ENCODE measurements around the gene ADAMTS19.
"Not testable (repeated sequence)": the region's sequence is repeated elsewhere in the genome, so short reads cannot be mapped to it uniquely, and the experiment has no call there.

Gene ADAMTS19

DNA sequence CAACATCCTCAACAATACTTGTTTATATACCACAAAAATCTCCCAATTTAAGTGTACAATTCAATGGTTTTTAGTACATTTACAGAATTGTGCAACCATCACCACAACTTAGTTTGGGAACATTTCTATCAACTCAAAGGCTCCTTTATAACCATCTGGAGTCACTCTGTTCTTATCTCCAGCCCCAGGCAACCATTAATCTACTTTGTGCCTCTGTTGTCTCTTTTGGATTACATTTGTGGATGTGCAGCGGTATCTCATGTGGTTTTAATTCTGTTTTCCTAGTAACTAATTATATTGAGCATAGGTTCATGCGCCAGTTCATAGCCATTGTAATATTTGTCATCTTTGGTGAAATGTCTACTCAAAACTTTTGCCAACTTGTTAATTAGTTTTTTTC, 14.4 kb downstream of the ADAMTS19 start:
- DNase-seq = no peak

DNA sequence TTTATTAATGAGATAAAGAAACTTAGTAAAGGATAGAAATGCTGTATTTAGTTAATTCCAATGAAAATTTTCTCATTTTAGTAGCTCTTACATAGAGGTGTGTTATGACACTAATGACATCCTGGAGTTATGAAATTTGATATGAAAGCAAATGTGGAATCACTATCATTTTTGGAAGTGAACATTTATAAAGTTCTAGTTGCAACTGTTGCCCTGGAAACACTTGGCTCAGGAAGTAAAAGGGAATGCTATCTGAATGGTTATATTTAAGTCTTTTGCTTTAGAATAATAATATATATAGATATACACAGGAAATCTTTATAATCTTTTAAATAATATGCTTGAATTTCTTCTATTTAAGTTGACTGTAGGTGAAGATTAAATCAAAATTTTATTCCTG, 16.7 kb downstream of the ADAMTS19 start:
- no peak for DNase-seq

DNA sequence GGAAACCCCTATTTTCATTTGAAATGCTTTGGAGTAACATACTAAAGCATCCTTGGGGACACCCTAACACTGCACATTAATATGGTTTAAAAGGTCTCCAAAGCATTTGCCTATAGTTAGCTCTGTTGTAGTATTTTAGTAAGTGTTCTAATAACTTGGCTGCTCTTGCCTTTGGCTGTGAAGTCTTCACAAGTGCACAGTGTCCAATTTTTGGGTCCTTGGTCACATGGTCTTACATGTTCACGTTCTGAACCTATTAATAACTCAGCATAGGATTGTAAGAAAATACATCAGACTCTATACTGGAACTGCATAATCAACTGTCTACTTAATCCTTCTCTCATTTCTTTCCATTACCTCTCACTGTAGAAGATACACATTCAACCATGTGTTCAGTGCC, 17.4 kb downstream of the ADAMTS19 start:
- DNase-seq = no peak

DNA sequence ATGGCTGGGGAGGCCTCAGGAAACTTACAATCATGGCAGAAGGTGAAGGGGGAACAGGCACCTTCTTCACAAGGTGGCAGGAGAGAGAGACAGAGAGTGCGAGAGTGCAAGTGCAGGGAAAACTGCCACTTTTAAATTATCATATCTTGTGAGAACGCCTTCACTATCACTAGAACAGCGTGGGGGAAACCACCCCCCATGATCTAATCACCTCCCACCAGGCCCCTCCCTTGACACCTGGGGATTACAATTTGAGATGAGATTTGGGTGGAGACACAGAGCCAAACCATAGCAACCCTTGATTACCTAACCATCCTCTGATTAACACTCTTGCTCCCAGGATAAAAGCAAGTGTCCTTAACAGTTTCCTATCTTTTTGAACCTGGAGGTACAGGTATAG, 21.1 kb downstream of the ADAMTS19 start:
- no peak for DNase-seq

DNA sequence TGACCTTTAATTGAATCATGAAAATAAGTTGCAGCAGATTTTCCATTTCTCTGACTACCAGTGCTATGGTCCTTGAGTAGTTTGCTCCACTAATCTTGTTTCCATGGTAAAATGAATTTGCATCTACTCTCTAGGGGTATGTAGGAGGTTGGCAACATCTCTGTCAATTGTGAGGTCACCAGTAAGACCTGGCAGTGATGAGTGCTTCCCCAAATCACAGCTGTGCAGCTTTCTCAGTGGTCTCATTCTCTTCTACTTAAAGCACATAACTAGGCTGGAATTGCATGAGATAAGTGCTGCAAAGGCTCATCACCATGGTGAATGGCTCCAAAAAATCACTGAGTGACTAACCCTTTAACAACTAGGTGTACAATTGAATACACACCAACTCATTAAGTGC, 36.3 kb downstream of the ADAMTS19 start:
- no peak for DNase-seq

DNA sequence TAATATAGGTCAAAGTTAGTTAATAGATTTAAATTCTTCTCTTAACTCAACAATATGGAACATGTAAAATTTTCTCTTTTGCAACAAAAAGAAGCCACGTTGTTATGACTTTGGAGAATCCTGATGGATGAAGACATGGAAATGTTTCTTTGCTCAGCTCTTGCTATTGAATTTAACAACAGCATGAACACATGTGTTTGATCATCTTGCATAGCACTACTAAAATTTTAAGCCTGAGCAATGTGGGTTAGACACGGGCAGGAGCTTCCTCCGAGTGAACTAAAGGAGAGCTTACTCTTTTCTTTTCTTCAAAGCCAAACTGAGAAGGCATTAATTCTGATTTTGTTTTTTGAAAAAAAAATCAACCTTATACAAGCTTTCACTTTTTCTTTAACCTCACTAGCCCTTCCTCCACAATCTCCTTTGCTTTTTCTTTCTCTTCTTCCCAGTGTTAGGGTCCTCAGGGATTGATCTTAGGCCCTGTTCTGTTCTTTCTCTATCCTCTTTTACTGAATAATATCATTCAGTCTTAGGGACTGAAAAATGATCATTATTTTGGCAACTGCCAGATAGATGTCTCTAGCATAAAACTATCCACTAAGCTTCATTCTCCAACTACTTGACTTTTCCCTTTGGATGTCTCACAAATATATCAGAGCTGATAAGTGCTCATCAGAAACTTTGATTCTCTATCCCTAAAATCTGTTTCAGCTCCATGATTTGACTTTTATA, 36.9 kb downstream of the ADAMTS19 start:
- no peak for DNase-seq

DNA sequence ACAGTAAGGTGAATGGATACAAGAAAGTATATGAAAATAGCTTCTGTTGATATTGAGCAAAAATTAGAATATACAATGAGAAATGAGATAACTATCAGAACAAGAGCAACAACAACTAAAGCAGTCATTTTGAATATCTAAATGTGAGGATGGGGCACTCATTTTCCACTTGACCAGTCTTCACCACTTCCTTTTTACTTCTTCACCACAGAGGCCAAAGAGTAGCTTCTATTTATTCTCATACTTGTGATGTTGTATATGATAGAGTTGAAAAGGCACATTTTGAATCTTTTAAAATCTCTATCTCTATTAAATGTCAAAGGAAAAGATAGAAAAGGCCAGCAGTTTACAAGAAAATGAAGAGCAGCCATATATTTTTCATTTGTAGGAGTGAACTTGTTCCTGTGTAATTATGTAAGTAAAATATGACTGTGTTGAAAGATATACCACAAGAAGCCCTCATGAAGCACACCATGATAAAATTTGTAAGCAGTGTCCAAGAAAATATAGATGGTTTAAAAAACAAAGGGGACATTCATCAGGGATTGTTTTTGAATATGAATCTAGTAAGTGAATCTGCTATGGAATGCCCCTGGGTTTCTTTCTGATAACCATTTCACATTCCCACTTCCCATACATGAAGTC, 39.2 kb downstream of the ADAMTS19 start:
- no peak for DNase-seq

DNA sequence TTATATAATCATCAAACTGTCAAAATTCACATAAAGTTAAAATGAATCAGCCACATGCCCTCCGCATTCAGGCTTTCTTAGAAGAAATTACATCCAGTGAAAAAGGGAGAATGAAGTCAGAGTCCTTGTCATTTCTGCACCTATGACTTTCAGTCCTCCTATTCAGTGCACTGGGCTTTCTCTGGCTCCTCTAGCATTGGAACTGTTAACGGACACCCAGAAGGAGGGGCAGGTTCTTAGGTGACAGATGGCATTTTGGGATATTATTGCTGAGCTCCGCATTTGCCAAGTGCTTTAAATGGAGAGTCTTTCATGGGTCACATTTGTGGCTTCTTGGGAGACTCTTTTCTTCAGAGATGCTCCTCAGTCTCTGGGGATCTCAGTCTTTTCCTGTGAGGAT, 40.0 kb downstream of the ADAMTS19 start:
- DNase-seq = no peak

DNA sequence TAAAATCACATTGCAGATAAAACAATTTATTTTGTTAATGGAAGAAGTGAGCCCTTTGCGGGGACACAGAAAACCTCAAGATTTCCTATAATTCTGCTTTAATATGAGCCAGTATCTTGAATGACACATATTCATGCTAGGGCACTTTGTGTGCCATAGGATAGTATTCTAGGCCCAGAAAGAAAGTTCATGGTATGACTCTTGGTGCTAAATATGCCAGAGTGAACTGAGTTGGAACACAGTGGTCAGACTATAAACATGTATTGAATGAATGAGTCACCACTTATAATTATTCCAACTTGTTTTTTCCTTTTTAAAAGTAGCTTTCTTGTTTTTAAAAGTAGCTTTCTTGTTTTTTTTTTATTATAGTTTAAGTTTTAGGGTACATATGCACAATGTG, 46.0 kb downstream of the ADAMTS19 start:
- no peak for DNase-seq

DNA sequence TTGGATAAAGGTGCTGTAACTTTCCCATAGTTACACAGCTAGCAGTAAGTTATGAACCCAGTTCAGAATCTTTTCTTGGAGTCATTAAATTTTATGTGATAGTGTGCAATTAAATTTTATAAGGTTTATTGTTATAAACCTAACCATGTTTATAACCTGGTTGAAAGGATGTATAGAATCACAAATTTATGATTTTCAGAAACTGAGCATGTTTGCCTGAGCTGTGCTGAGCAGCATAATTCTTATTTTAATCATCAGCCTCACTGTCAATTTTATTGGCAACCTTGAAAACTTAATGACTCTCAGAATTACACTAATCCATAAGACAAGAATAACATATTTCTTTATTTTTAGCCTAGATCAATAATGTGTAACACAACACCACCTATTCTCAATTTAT, 46.9 kb downstream of the ADAMTS19 start:
- no peak for DNase-seq

DNA sequence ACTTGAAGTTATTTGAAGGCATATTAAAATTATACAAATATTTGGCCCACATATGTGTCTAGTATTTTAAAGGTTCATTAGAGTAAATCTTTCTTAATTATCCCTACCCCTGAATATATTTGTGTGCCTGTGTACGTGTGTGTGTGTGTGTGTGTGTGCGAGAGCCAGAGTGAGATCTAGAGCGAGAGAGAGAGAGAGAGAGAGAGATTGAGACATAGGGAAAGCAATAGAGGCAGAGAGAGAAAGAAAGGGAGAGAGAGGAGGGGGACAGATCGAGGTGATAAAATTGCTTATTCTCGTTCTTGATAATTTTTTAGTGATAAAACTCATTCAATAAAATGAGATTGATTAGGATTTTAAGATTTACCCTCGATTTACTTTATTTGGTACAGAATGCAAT, 47.4 kb downstream of the ADAMTS19 start:
- no peak for DNase-seq

DNA sequence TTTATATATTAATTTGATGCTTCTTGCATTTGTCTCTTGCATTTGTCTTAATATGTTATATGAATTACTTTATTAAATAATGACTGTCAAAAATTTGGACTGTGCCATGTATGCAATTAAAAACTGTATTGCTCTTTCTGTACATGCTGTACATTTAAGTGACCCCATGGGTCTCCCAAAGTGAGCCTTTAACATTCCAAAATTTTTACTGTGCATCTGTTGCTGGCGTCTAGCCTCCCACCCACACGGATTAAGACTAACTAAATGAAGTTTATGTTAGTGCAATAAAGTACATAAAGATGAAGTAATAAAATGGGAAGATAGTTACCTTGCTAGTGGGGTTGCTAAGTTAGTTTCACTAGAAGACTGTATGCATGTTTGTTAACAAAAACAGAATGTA, 48.5 kb downstream of the ADAMTS19 start:
- no peak for DNase-seq

DNA sequence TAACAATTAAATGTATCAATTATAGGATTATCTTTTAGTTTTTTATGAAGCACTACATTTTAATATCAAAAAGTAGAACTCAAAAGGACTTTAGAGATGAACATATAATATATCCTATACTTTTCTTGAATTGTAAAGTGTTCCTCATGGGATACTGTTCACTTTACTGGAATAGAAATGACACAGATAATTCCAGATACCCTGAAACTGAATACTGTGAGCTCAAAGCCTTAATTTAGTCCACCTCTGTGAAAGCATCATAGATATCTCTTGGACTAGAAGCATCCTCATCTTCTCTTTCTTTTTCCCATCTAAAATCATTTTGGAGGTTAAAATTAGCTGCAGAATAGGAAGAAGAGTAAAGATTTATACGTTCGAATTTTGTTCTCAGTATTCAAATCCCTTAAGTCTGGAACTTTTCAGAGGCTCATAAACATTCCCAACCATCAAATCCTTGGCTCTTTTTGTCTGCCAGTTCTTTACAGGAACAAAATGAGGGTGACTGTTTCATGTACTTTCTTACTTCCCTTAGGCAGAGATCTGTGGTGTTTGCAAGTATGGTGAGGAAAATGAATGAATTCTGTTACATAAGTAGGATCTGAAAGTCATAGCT, 49.4 kb downstream of the ADAMTS19 start:
- peak; percentile 25 for DNase-seq

DNA sequence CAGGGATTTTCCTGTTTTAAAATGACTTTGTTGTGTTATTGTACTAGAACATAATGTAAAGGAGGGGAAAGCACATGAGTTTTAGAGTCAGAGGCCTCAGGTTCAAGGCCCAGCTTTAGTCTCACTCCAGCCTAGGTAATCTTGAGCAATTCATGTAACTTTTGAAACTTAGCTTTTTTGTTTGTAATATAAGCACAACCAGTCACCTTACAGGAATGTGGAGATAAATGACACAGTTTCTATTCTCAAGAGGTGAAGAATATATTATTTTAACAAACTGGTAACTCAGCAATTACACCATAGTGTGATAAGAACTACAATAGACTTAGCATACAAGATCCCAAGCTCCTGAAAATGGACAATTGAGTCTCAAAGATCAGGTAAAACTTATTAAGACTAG, 51.2 kb downstream of the ADAMTS19 start:
- DNase-seq = no peak

DNA sequence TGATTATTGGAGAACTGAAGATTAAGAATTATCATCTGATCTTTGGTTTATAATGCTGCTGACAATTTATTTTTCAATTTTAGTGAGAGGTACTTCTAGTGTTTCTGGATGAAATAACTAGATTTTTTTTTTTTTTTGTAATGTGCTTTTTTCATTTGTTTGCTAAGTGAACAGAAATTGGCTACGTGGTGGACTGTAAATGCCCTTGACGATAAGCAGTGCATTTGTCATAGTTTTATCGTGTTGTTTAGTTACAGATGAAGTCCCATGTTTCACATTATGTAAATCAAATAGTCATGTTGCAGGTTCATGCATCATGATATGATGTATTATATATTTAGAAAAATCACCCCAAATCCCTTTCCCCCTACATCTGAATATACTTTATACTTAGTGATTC, 81.0 kb downstream of the ADAMTS19 start:
- no peak for DNase-seq

DNA sequence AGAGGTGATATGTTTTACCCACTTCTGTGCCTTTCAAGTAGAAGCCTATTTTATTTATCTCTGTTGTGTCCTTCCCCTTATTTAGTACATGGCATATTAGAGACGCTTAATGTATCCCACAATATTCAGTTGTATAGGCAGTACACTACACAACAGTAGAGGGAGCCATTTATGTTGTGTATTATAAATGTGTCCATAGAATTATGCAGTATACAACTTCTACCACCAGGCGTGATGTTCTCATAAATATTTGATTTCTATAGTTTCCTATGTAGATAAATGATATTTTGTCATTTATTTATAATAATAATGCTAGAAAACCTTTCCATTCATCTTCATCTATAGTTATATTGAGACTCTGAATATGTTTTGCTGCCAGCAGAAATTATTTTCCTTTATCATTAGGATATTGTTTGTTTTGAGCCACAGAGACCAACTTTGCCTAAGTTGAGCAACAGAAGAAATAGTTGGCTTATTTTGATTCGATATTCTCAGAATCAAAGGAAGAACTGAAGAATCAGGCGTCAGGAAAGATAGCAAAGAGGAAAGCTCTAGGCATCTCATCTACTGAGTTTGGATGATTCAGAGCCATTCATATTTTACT, 81.7 kb downstream of the ADAMTS19 start:
- DNase-seq = no peak

DNA sequence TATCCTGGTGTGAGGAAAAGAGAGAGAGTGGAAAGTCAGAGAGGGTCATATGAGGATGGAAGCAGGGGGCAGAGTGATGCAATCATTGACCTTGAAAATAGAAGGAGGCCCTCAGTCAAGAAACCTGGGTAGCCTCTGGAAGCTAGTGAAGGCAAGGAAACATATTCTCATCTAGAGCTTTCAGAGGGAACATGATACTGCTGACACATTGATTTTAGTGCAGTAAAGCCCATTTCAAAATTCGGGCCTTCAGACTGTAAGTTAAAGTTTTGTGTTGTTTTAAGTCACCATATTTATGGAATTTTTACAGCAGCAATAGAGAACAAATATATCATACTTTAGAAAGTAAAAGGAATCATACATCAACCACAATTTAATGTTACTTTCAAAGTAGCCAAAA, 87.0 kb downstream of the ADAMTS19 start:
- DNase-seq = no peak

DNA sequence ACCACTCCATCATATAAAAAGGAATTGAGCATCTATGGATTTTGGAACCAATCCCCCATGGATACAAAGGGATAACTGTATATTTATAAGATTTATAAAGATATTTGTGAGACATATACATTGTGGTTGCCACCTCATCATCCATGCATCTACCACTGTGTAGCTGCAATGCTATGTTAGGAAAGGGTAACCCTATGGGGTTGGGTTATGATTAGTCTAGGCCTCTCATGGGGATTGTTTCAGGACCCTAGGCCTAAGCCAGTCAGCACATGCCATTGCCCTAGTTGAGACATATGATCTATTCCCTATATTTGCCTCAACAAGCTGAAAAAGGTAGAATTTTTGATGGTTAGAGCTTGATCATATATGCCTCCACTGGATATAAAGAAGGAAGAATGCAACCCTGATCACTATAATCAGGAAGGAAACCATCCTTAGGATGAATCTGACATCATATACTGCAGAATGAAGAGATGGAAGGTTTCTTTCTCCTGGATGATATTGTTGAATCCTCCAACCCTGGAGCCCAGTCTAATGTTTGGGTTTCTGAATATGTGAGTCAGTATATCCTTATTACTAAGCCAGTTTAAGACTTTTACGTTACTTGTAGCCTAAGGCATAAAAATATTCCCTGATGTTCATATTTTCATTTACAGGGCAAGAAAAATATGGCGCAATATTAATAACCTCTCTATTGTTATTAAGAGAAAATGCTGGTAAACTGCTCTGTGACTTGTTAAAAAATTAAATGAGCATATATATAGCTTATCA, 94.2 kb downstream of the ADAMTS19 start:
- DNase-seq = no peak

DNA sequence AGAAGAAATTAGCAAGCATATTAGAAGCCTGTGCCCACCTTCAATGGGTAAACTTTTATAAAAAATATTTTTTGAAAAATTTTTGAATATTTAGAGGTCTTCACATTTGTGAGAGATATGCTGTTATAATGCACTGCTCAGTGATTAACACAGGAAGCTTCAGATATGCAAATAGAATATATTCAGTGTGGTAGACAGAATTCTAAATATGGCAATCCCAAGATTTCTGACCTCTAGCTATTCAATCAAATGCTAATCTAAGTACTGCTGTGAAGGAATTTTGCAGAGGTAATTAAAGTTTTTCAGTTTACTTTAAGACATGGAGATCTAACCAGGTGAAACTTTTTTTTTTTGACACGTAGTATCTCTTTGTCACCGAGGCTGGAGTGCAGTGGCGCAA, 103.5 kb downstream of the ADAMTS19 start:
- no peak for DNase-seq

DNA sequence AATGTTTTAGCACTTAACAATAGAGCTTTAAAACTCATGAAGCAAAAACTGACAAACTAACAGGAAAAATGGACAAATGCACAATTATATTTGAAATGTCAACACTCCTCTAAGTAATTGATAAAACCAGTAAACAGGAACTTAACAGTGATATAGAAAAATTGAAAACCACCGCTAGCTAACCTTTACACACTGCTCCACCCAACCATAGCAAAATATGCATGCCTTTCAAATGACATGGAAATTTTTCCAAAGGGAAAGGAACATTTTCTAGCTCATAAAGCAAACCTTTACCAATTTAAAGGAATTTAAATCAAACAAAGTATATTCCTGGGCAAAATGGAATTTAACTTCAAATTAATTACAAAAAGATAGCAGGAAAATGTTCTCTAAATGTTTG, 109.2 kb downstream of the ADAMTS19 start:
- no peak for DNase-seq

DNA sequence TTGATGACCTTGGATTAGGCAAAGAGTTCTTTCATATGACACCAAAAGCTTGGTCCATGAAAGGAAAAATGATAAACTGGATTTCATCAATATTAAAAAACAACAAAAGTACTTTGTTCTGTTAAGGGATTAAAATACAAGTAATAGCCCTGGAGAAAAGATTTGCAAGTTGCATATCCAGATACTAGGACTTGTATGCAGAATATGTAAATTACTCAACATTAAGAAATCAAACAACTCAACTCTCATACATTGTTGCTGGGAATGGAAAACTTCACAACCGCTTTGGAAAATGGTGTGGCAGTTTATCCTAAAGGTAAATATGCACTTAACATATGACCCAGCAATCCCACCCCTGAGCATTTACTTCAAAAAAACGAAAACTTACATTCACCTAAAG, 112.0 kb downstream of the ADAMTS19 start:
- DNase-seq = no peak

DNA sequence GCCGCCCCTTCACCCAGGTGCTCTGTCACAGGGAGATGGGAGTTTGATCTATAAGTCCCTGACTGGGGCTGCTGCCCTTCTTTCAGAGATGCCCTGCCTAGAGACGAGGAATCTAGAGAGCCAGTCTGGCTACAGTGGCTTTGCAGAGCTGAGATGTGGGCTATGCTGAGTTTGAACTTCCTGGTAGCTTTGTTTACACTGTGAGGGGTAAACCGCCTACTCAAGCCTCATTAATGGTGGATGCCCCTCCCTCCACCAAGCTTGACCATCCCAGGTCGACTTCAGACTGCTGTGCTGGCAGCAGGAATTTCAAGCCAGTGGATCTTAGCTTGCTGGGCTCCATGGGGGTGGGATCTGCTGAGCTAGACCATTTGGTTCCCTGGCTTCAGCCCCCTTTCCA, 124.4 kb downstream of the ADAMTS19 start:
- DNase-seq = not testable (repeated sequence)

DNA sequence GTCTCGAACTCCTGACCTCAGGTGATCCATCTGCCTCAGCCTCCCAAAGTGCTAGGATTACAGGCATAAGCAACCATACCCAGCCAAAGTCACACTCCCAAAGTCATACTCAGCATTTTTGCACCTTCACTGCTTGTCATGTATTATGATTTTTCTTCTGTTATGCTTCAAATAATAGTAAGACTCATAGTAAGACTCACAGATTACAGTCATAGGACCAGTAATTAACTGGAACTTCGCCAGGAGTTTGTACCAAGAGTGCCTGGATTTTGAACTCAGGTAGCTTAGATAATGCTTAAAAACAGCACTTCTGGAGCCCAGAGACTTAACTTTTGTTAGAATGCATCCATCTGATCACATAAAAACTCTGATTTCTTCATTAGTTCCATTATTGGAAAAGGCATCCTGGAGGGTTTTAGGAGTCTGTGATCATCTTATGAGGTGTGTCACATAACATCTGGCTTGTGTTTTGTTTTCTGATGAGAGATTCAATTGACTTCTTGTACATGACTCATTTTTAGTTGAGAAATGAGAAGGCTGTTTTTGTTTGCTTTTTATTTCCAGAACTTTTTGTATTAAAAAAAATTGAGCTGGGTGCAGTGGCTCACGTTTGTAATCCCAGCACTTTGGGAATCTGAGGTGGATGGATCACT, 131.5 kb downstream of the ADAMTS19 start:
- no peak for DNase-seq

Measured in midbrain (tissue), 1 donor.